HG03135 (cell line): ENCODE measurements around the gene IRF3.

Source experiments
- ATAC-seq: cut with Tn5 transposase; IDR thresholded peaks from one replicate; pipeline ENCODE4 v1.9.1; 2021; ENCODE audit warnings: mild to moderate bottlenecking, moderate library complexity; ENCODE audit not compliant: unreplicated experiment

The IRF3 gene

DNA sequence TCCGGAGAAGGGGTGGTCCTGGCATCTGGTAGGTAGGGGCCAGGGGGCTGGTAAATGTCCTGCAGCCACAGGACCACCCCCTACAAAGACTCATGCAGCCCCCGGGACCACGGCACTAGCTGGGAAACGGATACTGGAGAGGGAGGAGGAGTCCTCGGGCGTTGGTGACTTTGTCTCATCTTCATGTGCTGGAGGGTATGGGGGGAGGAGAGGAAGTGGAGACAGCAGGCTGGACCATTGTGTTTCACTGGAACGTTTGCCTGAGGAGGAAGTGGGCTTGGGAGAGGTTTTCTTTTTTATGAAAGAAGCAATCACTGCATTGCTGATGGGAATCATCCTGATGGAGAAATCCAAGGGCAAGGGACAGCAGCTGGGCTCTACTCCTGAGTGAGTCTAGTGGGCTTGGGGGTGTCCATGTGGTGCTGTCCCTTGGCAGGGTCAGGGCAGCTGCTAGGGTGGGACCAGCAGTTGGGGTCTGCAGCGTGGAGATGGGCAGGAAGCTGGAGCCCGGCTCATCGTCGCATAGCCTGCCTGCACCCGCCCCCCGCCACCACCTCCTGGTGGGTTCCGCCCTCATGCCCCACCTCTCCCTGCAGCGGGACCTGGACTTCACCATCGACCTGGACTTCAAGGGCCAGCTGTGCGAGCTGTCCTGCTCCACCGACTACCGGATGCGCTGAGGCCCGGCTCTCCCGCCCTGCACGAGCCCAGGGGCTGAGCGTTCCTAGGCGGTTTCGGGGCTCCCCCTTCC is 22.1 kb upstream of the IRF3 start:
- no peak for ATAC-seq

DNA sequence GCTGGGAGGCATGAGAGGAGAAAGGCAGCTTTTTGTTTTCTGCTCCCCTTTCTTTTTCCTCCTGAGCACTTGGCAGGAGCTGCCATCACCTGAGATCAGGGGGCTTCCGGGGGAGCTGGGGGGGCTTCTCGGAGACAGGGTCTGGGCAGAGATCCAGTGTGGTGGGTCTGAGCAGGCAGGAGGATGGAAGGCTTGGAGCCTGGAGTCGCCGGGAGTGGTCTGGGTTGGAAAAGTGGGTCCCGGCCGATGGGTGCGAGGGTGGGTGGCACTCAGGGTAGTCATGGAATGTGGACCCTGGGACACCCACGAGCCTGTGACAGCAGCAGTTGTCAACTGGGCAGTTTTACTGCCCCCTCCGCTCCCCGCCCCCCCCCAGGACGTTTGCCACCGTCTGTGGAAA is 21.5 kb upstream of the IRF3 start:
- no peak for ATAC-seq

DNA sequence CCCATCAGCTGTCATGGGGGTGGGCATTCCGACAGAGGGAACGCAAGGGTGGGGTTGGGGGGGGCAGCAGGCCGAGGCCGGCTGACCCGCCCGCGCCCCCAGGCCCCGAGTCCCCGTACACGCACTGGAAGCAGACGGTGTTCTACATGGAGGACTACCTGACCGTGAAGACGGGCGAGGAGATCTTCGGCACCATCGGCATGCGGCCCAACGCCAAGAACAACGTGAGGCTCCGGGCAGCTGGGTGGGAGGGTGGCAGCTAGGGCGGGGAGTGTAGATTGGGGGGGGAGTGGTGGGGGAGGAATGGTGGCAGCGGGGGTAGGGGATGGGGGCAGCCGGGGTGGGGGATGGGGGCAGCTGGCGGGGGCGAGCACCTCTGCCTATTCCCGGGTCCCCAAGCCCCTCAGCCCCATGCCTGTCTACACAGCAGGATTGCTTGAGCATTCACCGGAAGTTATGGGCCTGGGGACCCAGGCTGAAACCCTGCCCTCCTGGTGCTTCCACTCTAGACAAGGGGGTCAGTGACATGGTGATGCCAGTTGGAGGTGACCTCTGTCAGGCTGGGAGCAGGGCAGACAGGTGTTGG is 20.9 kb upstream of the IRF3 start:
- ATAC-seq: no peak

DNA sequence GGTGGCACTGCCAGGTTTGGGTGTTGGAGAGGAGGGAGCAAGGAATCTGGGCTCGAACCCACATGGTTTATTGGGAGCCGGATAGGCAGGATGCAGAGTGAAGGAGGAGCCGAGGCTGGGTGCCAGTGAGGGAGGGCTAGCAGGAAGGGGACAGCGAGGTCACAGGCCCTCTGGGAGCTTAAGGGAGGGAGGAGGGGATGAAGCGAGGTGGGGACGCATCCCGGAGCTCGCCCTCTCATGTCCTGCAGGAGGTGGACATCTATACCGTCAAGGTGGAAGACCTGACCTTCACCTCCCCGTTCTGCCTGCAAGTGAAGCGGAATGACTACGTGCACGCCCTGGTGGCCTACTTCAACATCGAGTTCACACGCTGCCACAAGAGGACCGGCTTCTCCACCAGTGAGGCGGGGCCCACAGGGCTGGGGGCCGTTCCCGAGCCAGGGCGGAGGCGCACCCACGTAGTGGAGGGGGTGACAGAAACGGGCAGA is 20.2 kb upstream of the IRF3 start:
- ATAC-seq: no peak

DNA sequence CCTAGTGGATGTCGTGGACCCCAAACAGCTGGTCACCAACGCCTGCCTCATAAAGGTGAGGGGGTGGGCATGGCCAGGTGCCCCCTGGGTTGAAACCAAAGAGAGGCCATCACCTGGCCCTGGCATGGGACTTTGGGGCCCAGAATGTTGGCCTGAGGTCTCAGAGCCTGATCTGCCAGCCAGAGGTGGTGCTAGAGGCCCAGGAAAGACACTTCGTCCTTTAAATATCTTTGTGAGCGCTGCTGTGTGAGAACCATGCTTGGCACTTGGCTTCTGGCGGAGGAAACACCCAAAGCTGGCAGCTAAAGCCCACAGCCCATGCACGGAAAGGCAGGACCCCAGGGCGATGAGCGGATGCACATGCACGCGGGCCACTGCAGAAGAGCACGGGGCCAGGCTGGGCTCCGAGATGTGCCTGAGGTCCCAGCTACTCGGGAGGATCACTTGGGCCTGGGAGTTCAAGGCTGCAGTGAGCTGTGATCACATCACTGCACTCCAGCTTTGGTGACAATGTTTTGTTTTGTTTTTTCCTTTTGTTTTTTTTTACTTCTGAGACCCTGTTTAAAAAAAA is 19.4 kb upstream of the IRF3 start:
- ATAC-seq: no peak

DNA sequence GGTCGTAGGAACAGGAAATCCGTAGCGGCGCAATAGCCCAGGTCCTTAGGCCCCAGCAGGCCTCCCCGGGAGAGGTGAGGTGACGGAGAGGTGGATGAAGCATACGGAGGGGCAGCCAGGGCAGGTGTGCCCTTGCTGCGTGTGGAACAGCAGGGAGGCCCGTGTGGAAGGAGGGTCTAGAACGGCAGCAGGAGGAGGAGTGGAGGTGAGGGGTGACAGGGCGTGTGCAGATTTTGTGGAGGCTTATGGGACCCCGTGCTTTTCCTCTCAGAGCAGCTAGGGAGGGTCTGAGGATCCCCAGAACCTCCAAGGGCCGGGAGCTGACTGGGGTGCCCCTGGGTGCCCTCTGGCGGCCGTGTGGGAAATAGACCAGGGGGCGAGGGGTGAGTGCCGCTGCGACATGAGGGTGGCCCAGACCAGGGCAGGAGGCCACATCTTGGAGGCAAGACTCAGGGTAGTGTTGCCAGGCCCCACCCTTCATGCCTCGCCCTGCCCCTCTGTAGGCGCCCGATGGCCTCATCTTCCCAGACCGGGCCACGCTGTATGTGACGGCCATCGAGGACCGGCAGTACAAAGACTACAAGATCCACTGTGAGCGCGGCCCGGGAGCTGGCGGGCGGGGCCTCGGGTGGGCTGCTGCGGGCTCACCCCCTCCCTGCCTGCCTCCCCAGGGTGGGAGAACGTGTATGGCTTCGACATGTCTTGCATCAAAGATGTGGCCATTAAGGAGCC is 18.8 kb upstream of the IRF3 start:
- ATAC-seq: no peak

DNA sequence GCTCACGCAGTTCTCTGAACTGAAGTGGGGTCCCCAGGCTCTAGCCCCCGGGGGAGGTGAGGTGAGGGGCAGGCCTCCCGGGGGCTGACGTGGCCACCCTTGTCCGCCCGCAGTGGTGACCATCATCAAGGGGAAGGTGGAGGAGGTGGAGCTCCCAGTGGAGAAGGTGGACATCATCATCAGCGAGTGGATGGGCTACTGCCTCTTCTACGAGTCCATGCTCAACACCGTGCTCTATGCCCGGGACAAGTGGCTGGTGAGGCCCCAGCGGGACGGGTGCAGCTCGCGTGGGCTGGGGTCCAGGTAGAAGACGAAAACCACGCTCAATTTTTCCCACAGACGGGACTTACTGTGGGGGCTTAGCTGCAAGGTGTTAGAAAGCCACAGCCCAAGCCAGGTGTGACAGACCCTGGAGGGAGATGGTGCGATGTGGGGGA is 18.2 kb upstream of the IRF3 start:
- no peak for ATAC-seq

DNA sequence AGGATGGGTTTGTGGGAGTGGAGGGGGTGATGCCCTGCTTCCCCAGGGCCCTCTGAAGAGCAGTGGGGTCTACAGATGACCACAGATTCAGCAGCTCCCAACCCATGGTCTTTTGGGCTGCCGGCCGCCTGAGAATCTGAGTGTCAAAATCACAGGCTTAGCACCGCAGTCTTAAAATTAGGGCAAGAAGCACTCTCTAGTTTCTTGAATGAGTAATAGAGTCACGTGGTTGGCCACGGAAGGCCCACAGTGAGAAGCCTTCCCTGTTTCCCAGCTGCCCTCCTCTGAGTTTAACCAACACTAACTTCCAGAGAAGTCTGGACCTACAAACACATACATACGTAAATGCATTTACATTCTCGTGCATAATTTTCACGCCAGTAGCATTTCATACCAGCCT is 16.6 kb upstream of the IRF3 start:
- ATAC-seq: no peak

DNA sequence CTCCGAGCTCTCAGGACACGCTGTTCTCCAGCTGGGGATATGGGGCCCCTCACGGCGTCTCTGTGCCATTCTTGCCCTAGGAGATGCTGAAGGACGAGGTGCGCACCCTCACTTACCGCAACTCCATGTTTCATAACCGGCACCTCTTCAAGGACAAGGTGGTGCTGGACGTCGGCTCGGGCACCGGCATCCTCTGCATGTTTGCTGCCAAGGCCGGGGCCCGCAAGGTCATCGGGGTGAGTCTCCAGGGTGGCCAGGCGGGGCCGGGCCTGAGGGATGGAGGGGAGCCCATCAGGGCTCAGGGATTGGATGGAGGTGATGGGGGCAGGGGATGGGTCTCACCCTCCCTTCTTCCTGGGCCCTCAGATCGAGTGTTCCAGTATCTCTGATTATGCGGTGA is 16.2 kb upstream of the IRF3 start:
- no peak for ATAC-seq

DNA sequence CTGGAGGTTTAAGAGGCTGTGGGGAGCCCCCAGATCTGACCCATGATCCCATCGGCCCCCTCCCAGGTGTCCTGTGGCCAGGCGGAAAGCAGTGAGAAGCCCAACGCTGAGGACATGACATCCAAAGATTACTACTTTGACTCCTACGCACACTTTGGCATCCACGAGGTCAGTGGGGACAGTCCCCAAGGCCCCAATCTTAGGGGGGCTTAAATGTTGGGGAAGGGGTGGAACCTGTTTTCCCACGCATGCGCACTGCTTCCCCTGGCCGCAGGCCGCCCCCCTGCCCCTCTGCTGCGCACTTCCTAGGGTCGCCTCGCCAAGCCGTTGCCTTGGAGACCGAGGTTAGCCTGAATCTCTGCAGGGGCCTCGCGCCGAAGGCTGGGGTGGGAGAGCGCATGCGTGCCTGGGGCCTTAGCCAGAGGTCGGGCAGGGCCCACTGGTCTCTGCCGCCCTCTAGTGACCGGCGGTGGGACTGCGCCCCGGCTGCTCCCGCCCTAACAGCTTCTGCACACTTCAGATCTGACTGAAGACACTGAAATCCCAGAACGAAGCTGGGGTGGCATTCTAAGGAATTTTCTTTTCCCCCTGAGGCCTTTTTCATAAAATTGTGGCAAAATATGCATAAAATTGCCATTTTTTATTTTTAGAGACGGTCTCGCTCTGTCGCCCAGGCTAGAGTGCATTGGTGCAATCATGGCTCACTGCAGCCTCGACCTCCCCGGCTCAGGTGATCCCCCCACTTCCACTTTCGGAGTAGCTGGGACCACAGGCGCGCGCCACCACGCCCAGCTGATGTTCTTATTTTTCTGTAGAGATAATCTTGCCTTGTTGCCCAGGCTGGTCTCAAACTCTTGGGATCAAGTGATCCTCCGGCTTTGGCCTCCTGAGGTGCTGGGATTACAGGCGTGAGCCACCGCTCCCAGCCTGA is 15.0 kb upstream of the IRF3 start:
- no peak for ATAC-seq

DNA sequence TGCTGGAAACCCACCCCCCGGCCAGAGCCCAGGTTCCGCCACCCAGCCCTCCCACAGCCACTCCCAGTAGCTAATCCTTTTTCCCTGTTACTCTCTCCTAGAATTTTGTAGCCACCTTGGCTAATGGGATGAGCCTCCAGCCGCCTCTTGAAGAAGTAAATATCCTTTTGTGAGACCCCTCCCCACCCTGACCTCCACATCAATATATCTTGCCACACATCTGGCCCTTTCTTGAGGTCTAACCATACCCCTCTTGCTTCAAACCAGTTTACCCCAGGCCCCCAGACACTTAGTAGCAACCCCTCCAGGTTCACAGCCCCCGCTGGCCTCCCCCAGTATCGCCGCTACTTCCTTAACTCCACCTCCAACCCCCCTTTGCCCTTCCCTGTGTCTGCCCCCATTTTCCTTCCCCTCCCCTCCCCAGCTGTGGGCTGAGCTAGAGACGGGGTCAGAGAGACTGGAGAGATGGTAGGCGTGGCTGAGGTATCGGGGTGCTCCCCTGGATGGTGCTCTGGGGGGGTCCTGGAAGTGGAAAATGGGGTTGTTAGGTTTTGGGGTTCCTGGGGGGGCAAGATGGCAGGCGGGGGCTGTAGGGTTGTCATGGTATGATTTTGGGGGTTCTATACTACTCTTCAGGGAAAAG is 14.2 kb upstream of the IRF3 start:
- no peak for ATAC-seq

DNA sequence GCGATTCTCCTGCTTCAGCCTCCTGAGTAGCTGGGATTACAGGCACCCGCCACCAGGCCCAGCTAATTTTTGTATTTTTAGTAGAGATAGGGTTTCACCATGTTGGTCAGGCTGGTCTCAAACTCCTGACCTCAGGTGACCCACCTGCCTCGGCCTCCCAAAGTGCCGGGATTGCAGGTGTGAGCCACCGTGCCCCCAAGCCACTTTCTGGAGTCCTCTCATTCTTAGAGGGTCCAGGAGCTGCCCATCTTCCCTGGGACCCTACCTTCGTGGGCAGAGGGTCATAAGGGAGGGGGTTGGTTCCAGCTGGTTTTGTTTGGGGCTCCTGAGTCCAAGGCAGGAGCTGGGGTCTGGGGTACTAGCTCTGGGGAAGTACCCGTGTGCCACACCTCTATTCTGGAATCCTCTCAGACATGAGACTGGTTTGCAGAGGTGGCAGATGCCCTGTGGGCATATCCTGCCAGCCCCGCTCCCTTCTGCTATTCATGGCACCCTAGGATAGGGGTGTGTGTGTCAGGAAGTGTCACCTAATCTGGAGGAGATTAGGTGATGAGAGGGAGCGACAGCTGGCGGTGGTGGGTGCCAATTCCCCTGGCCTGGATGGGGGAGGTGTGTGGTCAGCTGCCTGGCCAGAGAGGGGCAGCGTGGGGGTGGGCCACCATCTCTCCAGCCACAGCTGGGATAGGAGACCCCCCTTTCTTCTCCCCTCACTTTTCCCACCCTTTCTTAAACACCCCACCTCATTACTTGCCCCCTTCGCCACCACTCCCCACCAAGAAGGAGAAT is 13.5 kb upstream of the IRF3 start:
- no peak for ATAC-seq

DNA sequence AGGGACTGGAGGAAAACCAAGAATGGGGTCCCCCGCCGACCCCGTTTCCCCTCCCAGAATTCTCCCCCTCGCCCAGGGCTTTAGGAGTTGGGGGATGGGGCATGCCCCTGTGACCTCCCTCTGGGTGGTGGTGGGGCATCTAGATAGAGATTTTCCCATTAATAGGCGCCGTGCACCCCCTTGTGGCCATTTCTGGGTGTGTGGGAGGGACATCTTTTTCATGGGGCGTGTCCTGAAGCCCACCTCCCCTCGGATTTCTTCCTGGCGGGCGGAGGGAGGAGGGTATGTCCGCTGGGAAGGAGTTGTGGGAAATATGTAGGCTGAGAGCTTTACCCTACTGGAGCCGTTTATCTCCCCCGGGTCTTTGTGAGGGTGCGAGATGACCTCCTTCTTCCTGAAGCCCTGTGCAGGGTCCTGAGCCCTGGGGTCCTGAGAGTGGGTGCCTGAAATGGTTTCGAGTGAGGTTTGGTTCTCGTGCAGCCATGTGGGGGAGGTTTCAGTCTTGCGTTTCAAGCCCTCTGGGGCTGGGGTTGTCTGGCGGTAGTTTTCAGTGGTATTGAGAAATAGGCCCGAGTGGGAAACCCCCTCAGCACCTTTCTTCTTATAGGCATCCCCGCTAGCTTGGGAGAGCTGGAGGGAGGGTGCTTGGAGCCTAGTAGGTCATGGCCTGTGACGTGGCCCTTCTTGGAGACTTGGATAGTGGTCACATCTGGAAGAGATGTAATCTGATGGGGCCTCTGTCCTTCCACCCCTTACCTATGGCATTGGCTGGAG is 12.4 kb upstream of the IRF3 start:
- no peak for ATAC-seq

DNA sequence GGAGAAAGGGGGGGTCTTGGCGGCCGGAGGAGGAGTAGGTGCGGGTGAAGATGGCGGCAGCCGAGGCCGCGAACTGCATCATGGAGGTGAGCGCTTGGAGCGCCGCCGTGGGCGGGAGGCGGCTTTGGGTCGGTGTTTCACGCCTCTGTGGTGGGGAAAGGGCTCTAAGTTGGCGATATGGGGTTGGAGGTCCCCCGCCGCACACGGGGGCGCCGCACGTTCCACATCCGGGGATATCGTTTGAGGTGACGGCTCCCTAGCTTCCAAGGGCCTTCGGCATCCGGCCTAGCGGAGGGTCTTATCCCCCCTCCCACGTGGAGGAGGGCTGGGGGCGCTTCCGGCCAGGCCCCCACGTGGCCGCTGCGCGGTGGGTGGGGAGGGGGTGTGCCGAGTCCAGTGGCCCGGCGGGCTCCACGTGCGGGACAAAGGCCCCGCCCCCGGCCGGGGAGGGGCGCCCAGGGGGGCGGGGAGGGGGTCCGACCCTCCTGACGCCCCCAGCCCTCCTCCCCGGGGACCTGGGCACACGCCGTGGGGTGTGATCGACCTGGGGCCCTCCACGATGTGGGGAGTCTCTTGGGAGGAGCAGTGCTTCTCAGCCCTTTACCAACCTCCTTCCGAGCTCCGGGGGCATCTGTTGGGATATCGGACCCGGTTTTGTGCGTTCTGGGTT is 11.7 kb upstream of the IRF3 start, which contains the start of gene PRMT1:
PRMT1 (plus strand) TSS at position 41 of the 670 bp plus-strand sequence; CDS start at position 51, 10 bp downstream.
- ATAC-seq: no peak

DNA sequence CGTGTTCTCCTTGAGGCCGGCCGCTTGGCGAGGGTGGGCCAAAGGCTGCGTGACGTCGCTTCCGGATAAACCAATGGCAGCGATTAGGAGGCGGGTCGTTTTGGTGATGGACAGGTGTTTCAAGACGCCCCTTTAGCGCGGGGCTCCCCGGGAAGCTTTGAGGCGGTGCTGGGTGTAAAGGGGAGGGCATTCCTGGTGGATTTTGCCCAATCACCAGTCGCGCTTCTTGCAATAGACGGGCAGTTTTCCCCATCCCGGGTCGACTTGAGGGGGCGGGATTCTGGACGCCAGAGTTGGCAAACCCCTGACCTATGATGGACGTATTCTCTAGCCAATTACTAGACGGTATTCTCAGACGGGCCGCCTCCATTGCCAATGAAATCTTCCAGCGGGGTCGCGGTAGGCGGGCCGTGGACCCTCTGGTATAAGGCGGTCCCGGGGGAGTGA is 11.2 kb upstream of the IRF3 start:
- ATAC-seq: peak; percentile 60

DNA sequence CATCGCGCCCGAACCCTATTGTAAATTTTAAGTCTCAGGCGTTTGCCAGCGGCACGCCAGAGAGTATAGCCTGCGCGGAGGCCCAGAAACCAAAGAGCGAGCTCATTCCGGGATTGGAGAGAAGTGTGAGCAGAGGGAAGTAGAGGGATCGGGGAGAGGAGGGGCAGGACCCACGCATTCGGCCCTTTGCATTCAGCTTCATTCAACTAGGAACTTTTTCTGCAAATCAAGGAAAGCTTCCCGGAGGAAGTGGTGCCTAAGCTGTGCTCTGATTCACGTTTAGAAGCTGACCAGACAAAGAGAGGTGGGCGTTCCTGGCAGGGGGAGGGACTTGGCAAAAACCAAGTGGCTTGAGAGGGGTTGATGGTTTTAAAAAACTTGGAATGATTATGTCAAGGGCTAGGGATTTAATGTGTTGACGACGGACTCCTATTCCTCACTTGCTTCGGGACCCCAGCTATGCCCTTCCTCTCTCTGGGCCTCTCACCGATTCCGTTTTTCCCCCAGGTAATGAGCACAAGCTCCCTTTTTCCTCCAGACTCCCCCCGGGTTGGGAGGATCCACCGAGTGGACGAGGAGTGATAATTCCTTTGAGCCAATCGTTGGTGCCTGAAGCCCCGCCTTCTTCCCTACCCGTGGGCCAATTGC is 10.6 kb upstream of the IRF3 start:
- peak; percentile 22 for ATAC-seq
